ENCODE measurements around the gene DCP2. TPM values are rescaled to one million over a fixed set of nuclear protein-coding genes. Genes with fewer than 3 reads are reported as not detected.

DCP2 gene
- total RNA-seq, 1 experiment from 2014 or later = 176 TPM

GRCh38 chr5:113044776-113045465 lies 68.3 kb downstream of the DCP2 start:
- no peaks in the 10 kb centered on the region for H3K23me2 ChIP-seq (ENCODE audit: insufficient read length, low read depth, low read length, poor library complexity, severe bottlenecking)
- no peak overlapping the region for H3T11ph ChIP-seq (ENCODE audit: low read length)
- H3K79me1 ChIP-seq (ENCODE audit: insufficient read depth, low read depth, low read length, poor library complexity, severe bottlenecking) = no peaks in the 10 kb centered on the region
- no peak overlapping the region for H3K18ac ChIP-seq (ENCODE audit: insufficient read length, low read depth, low read length)
- no peak overlapping the region for H2BK5ac ChIP-seq (ENCODE audit: insufficient read length, low read length)
- H2BK12ac ChIP-seq (ENCODE audit: insufficient read length, low read depth, low read length) = no peak overlapping the region
- no peak overlapping the region for H3K9ac ChIP-seq (ENCODE audit: extremely low read depth, insufficient read length, low read length)
- Mint-ChIP-seq H3K27me3 (ENCODE audit: low read depth) (no peaks in the 10 kb centered on the region), H3K4me3 (no peak overlapping the region), H3K9me3 (no peaks in the 10 kb centered on the region), H3K27ac (peak overlapping the region in 2 of 3 experiments; percentile 26 to 60; a peak in 4 of 7 replicates), H3K4me1 (peaks cover 2% of the 10 kb centered on the region in 2 experiments; a peak in 3 of 4 replicates), H3K36me3 (ENCODE audit: insufficient read depth in 1 of 3, low read depth in 3 of 3) (peaks cover 0 to 12% (median 7%) of the 10 kb centered on the region in 3 experiments; a peak in 5 of 7 replicates)
- no peak overlapping the region for H3K56ac ChIP-seq (ENCODE audit: insufficient read length, low read depth, low read length)
- no peak overlapping the region for H4K91ac ChIP-seq (ENCODE audit: insufficient read length, low read depth, low read length)
- DNase-seq = no peak
- no peaks in the 10 kb centered on the region; the same call in 1 of the 2 replicates for H3K4me1 ChIP-seq (ENCODE audit: insufficient read depth, low read length)
- H3K27ac ChIP-seq (ENCODE audit: insufficient read length, low read depth, low read length) = no peak overlapping the region
- no peaks in the 10 kb centered on the region for H3K79me2 ChIP-seq (ENCODE audit: insufficient read depth, low read length)
- H3K4ac ChIP-seq (ENCODE audit: low read depth, low read length) = no peak overlapping the region
- no peak overlapping the region for H3K4me2 ChIP-seq (ENCODE audit: insufficient read depth, insufficient read length, low read length)
- no peaks in the 10 kb centered on the region for H4K20me1 ChIP-seq (ENCODE audit: control insufficient read depth, insufficient read depth, insufficient read length)
- no CpG with 5 or more reads among the region's 11 CpGs for WGBS (ENCODE audit: extremely low coverage, insufficient read length, low lambda C conversion rate)
- no peak overlapping the region for H4K8ac ChIP-seq (replicated peaks; ENCODE audit: insufficient read length, low read depth, low read length)
- H3K14ac ChIP-seq (ENCODE audit: insufficient read depth, low read length) = no peak overlapping the region
- H4K5ac ChIP-seq (ENCODE audit: insufficient read length, low read depth, low read length) = no peak overlapping the region
- no peak overlapping the region for H2AFZ ChIP-seq (ENCODE audit: low read length)
- H2BK120ac ChIP-seq (ENCODE audit: low read depth, low read length, poor library complexity, severe bottlenecking) = no peak overlapping the region
- no peak for TF ChIP-seq CTCF (conservative IDR thresholded peaks at IDR 0.05)
- H3K9me3 ChIP-seq (ENCODE audit: control insufficient read depth, low read depth, low read length) = no peaks in the 10 kb centered on the region
- no peak overlapping the region for H3K23ac ChIP-seq (ENCODE audit: insufficient read length, low read depth, low read length)
- no peak overlapping the region for H2AK5ac ChIP-seq (ENCODE audit: insufficient read length, low read length)
- no peaks in the 10 kb centered on the region for H3K27me3 ChIP-seq (ENCODE audit: insufficient read depth, low read length)
- H2BK20ac ChIP-seq (ENCODE audit: low read depth, low read length, poor library complexity, severe bottlenecking) = no peak overlapping the region
- H2BK15ac ChIP-seq (ENCODE audit: low read depth, low read length) = no peak overlapping the region

Measured in H9 (cell line).